A549 (cell line): ENCODE data around the gene CCSER1. TPM values are rescaled to one million over a fixed set of nuclear protein-coding genes. Genes with fewer than 3 reads are reported as not detected.

Experiments
- ATAC-seq, 2 experiments: fragments of 200-7000 bp in 1 of 2; fragments of >200 bp in 1 of 2; cut with Nextera tagmentation in 1 of 2; cut with Tn5 transposase in 1 of 2; 3 replicates each; pipeline versions ENCODE4 v1.8.0 to v1.9.1; 2018 to 2020; ENCODE audit warnings: mild to moderate bottlenecking in 1 of 2, moderate library complexity in 1 of 2
- CTCF ChIA-PET: fragments of 300-600 bp; sonication (Branson Sonifier 250); formaldehyde crosslinking; extraction: SDS; loops from one replicate; lab custom pipeline; 2021; ENCODE audit warnings: antibody characterized with exemption, inconsistent platforms; lab: Yijun Ruan, JAX
- POLR2A ChIA-PET: fragments of 350-600 bp; formaldehyde crosslinking; extraction: SDS; loops from one replicate; lab custom pipeline; 2021; ENCODE audit warnings: antibody characterized with exemption, inconsistent platforms; lab: Yijun Ruan, JAX
- DNase-seq, 2 experiments: peaks; one replicate each; pipeline versions ENCODE4 v3.0.0 to v3.0.0-alpha.2; 2011 to 2016; ENCODE audit warnings: low read depth in 1 of 2, low spot score in 1 of 2
- FAIRE-seq: peaks from 2 replicates; lab custom pipeline; 2011; peaks lifted over from hg19 to GRCh38; lab: Jason Lieb, UNC
- H3K27ac ChIP-seq, 2 experiments: fragments of >200 bp; sonication (Bioruptor Twin); formaldehyde crosslinking; 3 replicates each; pipeline ENCODE4 v1.5.1; 2016 to 2017
- H3K4me1 ChIP-seq: fragments of >200 bp; sonication (Bioruptor Twin); formaldehyde crosslinking; 3 replicates; pipeline ENCODE4 v1.6.1; 2016
- H3K4me2 ChIP-seq: fragments of >200 bp; sonication (Bioruptor Twin); formaldehyde crosslinking; 3 replicates; pipeline ENCODE4 v1.6.1; 2016
- H3K4me3 ChIP-seq: fragments of >200 bp; sonication (Bioruptor Twin); formaldehyde crosslinking; 3 replicates; pipeline ENCODE4 v1.5.1; 2016
- H3K9me3 ChIP-seq: fragments of >200 bp; sonication (Bioruptor Twin); formaldehyde crosslinking; 3 replicates; pipeline ENCODE4 v1.6.1; 2016
- ATOH8 ChIP-seq: fragments of 250-450 bp; sonication (Bioruptor Pico); IDR thresholded peaks from 2 replicates; pipeline ENCODE4 v1.5.0; 2020; ENCODE audit warnings: low read depth, mild to moderate bottlenecking, moderate library complexity
- BCL3 ChIP-seq: fragments of >200 bp; sonication (Bioruptor Twin); formaldehyde crosslinking; IDR thresholded peaks from 3 replicates; pipeline ENCODE4 v1.6.1; 2016
- CBX8 ChIP-seq: fragments of 200-600 bp; sonication (generic); IDR thresholded peaks from 2 replicates; pipeline ENCODE4 v1.6.1; 2016
- CEBPB ChIP-seq, 2 experiments: fragments of >200 bp in 1 of 2; sonication (Bioruptor Twin) in 1 of 2; formaldehyde crosslinking in 1 of 2; IDR thresholded peaks; 2 replicates each; pipeline ENCODE4 v1.6.1; 2012 to 2016
- CHD4 ChIP-seq: fragments of 200-600 bp; sonication (generic); IDR thresholded peaks from 2 replicates; pipeline ENCODE4 v1.6.1; 2016; ENCODE audit warnings: antibody characterized with exemption, mild to moderate bottlenecking, borderline replicate concordance
- CTCF ChIP-seq: fragments of >200 bp; sonication (Bioruptor Twin); formaldehyde crosslinking; IDR thresholded peaks from 3 replicates; pipeline ENCODE4 v1.5.1; 2016
- FOSB ChIP-seq: fragments of 250-450 bp; sonication (Bioruptor Pico); IDR thresholded peaks from 2 replicates; pipeline ENCODE4 v1.5.0; 2020; ENCODE audit warnings: mild to moderate bottlenecking, moderate library complexity
- HDAC2 ChIP-seq: fragments of 200-600 bp; sonication (generic); IDR thresholded peaks from 2 replicates; pipeline ENCODE4 v1.6.1; 2016
- HES2 ChIP-seq: fragments of >200 bp; sonication (Bioruptor Twin); formaldehyde crosslinking; IDR thresholded peaks from 2 replicates; pipeline ENCODE4 v1.6.1; 2016
- HOXB5 ChIP-seq: fragments of 250-450 bp; sonication (Bioruptor Pico); IDR thresholded peaks from 2 replicates; pipeline ENCODE4 v1.5.0; 2020; ENCODE audit warnings: mild to moderate bottlenecking, moderate library complexity
- JUN ChIP-seq, 2 experiments: fragments of >200 bp; sonication (Bioruptor Twin); formaldehyde crosslinking; IDR thresholded peaks; 2 replicates in 1 of 2; 3 replicates in 1 of 2; pipeline ENCODE4 v1.6.1; 2016 to 2017
- MYC ChIP-seq: IDR thresholded peaks from 2 replicates; pipeline ENCODE4 v1.6.1; 2012; ENCODE audit warnings: mild to moderate bottlenecking, inconsistent platforms, low read length, improper control_type of control experiment, borderline replicate concordance
- NPAS2 ChIP-seq: fragments of 250-450 bp; sonication (Bioruptor Pico); IDR thresholded peaks from 2 replicates; pipeline ENCODE4 v1.8.0; 2022; ENCODE audit warnings: mild to moderate bottlenecking, moderate library complexity, borderline replicate concordance
- NR3C1 ChIP-seq: fragments of >200 bp; sonication (Bioruptor Twin); formaldehyde crosslinking; IDR thresholded peaks from 3 replicates; pipeline ENCODE4 v1.6.1; 2017
- PHF8 ChIP-seq: fragments of 200-600 bp; sonication (generic); IDR thresholded peaks from 2 replicates; pipeline ENCODE4 v1.6.1; 2016; ENCODE audit warnings: low read depth, mild to moderate bottlenecking, antibody characterized with exemption, moderate library complexity, borderline replicate concordance
- POLR2A ChIP-seq: IDR thresholded peaks from 2 replicates; pipeline ENCODE4 v1.6.1; 2012; ENCODE audit warnings: mild to moderate bottlenecking, low read length
- RARB ChIP-seq: fragments of 250-450 bp; sonication (Bioruptor Pico); IDR thresholded peaks from 2 replicates; pipeline ENCODE4 v1.8.0; 2021; ENCODE audit warnings: mild to moderate bottlenecking, moderate library complexity
- REST ChIP-seq: fragments of 200-600 bp; sonication (generic); IDR thresholded peaks from 2 replicates; pipeline ENCODE4 v1.6.1; 2016; ENCODE audit warnings: antibody characterized with exemption, mild to moderate bottlenecking, moderate library complexity
- RFX5 ChIP-seq: fragments of 450-650 bp; IDR thresholded peaks from 2 replicates; pipeline ENCODE4 v1.7.1; 2014; ENCODE audit warnings: antibody characterized with exemption, mild to moderate bottlenecking, moderate library complexity
- TFCP2L1 ChIP-seq: fragments of 250-450 bp; sonication (Bioruptor Pico); IDR thresholded peaks from 2 replicates; pipeline ENCODE4 v1.5.0; 2021; ENCODE audit warnings: mild to moderate bottlenecking
- TP53 ChIP-seq: fragments of 250-450 bp; sonication (Bioruptor Pico); IDR thresholded peaks from 2 replicates; pipeline ENCODE4 v1.5.0; 2021; ENCODE audit warnings: mild to moderate bottlenecking, moderate library complexity
- ZC3H11A ChIP-seq: fragments of 450-650 bp; IDR thresholded peaks from 2 replicates; pipeline ENCODE4 v1.6.1; 2014; ENCODE audit warnings: antibody characterized with exemption, mild to moderate bottlenecking
- ZSCAN20 ChIP-seq: fragments of 250-450 bp; sonication (Bioruptor Pico); IDR thresholded peaks from 2 replicates; pipeline ENCODE4 v1.8.0; 2022; ENCODE audit warnings: mild to moderate bottlenecking, moderate library complexity
- WGBS: methylation state at CpG from one replicate; pipeline ENCODE4 v1.1.6; 2017; ENCODE audit errors: missing lambda C conversion rate; 5-methylcytosine and 5-hydroxymethylcytosine counted together
- polyA plus RNA-seq, 4 experiments: library from polyadenylated mRNA; depleted of rRNA in 3 of 4; stranded (reverse); fragments of >200 nt; fragmentation: RNase III in 1 of 4; extraction: RNeasy Plus Mini Kit Qiagen cat#74134 plus additional on column Dnase treatment in 1 of 4; gene quantifications; 2 replicates in 3 of 4; 3 replicates in 1 of 4; pipeline ENCODE4 v1.2.3, GENCODE V29; 2011 to 2017

CCSER1 gene
- polyA plus RNA-seq, 2 of the 4 experiments (the other 2 are of a cell fraction): 0.06 TPM; not detected in 1

- no peaks in the 10 kb centered on the region for H3K4me1 ChIP-seq
- WGBS: 70% methylated on average over 6 of the region's 6 CpGs
- POLR2A ChIA-PET: no interaction called here
- no peak overlapping the region for H3K27ac ChIP-seq
- no peak overlapping the region for H3K4me3 ChIP-seq
- no peak for ATAC-seq
- peak in 1 of 2 experiments; percentile 3 for DNase-seq
- TF ChIP-seq HDAC2 (no peak), CHD4 (no peak), CEBPB (IDR thresholded peaks at IDR 0.05) (peak in 1 of 2 experiments; percentile 28; a peak in 2 of 4 replicates), BCL3 (no peak)
- TF ChIP-seq, all 56 proteins: peak for 1
- no peak for FAIRE-seq
- no peaks in the 10 kb centered on the region for H3K9me3 ChIP-seq
- H3K4me2 ChIP-seq: 0 out of 3 replicates have a peak overlapping the region, but pooled peaks have one; percentile 8
- CTCF ChIA-PET: interaction anchor here (0.6 kb wide), 1 partner anchor 1661 kb away, joined by 3 read pairs; no protein-coding TSS in a partner anchor
These were observed 816.1 kb downstream of the CCSER1 start for GRCh38 chr4:90943311-90943710.

GRCh38 chr4:90946945-90947344, 819.8 kb downstream of the CCSER1 start:
- TF ChIP-seq TFCP2L1 (no peak), ZSCAN20 (CRISPR knock-in tag) (no peak), JUN (IDR thresholded peaks at IDR 0.05) (no peak), REST (no peak), NPAS2 (CRISPR knock-in tag) (no peak), NR3C1 (no peak), PHF8 (no peak), HOXB5 (CRISPR knock-in tag) (no peak), RFX5 (no peak), CBX8 (no peak), TP53 (CRISPR knock-in tag) (no peak), HES2 (no peak), POLR2A (no peak), RARB (no peak), MYC (no peak), ATOH8 (CRISPR knock-in tag) (no peak), CTCF (no peak), ZC3H11A (no peak), FOSB (CRISPR knock-in tag) (no peak)
- no peak overlapping the region for H3K4me2 ChIP-seq
- ChIA-PET POLR2A (no interaction called here), CTCF (no interaction called here)
- no peaks in the 10 kb centered on the region for H3K9me3 ChIP-seq
- no peak overlapping the region for H3K27ac ChIP-seq
- DNase-seq: no peak
- peaks cover 16% of the 10 kb centered on the region for H3K4me1 ChIP-seq
- ATAC-seq: no peak
- WGBS: 60% methylated on average over 3 of the region's 3 CpGs
- no peak for FAIRE-seq
- no peak overlapping the region for H3K4me3 ChIP-seq
